Measurements from ENCODE around the gene DDB1. TPM values are rescaled to one million over a fixed set of nuclear protein-coding genes. Genes with fewer than 3 reads are reported as not detected.

DDB1 gene
- total and polyA plus RNA-seq, 2 of the 13 experiments (the other 11 are each of a cell fraction or from before 2014, with no cell fraction given), result 217 to 266 TPM

- no peak for TF ChIP-seq ZIK1 (CRISPR knock-in tag; IDR thresholded peaks at IDR 0.05; ENCODE audit: borderline replicate concordance, low read depth)
- TF ChIP-seq CAMTA2 (CRISPR knock-in tag; IDR thresholded peaks at IDR 0.05; ENCODE audit: borderline replicate concordance), result no peak
- TF ChIP-seq, protein P1, sequence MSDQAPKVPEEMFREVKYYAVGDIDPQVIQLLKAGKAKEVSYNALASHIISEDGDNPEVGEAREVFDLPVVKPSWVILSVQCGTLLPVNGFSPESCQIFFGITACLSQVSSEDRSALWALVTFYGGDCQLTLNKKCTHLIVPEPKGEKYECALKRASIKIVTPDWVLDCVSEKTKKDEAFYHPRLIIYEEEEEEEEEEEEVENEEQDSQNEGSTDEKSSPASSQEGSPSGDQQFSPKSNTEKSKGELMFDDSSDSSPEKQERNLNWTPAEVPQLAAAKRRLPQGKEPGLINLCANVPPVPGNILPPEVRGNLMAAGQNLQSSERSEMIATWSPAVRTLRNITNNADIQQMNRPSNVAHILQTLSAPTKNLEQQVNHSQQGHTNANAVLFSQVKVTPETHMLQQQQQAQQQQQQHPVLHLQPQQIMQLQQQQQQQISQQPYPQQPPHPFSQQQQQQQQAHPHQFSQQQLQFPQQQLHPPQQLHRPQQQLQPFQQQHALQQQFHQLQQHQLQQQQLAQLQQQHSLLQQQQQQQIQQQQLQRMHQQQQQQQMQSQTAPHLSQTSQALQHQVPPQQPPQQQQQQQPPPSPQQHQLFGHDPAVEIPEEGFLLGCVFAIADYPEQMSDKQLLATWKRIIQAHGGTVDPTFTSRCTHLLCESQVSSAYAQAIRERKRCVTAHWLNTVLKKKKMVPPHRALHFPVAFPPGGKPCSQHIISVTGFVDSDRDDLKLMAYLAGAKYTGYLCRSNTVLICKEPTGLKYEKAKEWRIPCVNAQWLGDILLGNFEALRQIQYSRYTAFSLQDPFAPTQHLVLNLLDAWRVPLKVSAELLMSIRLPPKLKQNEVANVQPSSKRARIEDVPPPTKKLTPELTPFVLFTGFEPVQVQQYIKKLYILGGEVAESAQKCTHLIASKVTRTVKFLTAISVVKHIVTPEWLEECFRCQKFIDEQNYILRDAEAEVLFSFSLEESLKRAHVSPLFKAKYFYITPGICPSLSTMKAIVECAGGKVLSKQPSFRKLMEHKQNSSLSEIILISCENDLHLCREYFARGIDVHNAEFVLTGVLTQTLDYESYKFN (CRISPR knock-in tag; conservative IDR thresholded peaks at IDR 0.05), result no peak
- TF ChIP-seq, protein P2, sequence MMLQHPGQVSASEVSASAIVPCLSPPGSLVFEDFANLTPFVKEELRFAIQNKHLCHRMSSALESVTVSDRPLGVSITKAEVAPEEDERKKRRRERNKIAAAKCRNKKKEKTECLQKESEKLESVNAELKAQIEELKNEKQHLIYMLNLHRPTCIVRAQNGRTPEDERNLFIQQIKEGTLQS (CRISPR knock-in tag; IDR thresholded peaks at IDR 0.05), result no peak
- TF ChIP-seq PAX8 (CRISPR knock-in tag; IDR thresholded peaks at IDR 0.05; ENCODE audit: borderline replicate concordance), result no peak
- TF ChIP-seq ZFYVE20 (CRISPR knock-in tag; IDR thresholded peaks at IDR 0.05; ENCODE audit: borderline replicate concordance, low read depth), result no peak
- no peak for TF ChIP-seq ZNF296 (CRISPR knock-in tag; conservative IDR thresholded peaks at IDR 0.05)
- no peak for TF ChIP-seq KDM4B (CRISPR knock-in tag; IDR thresholded peaks at IDR 0.05)
- TF ChIP-seq ZNF589 (CRISPR knock-in tag; conservative IDR thresholded peaks at IDR 0.05), result no peak
- no peak for TF ChIP-seq KIAA2018 (CRISPR knock-in tag; IDR thresholded peaks at IDR 0.05; ENCODE audit: borderline replicate concordance)
Observed at GRCh38 chr11:61345170-61345610, 12.3 kb upstream of the DDB1 start (continued).
